ENCODE measurements around the gene DNAJB13.

- TF ChIP-seq CTCF (IDR thresholded peaks at IDR 0.05) (no peak), POLR2A (IDR thresholded peaks at IDR 0.05) (no peak)
Measured at GRCh38 chr11:73921180-73921579, 29.6 kb upstream of the DNAJB13 start.

Data from lower leg skin (tissue), 3 donors.